Measurements from ENCODE around the gene NMU.

GRCh38 chr4:55554453-55555030 lies 81.6 kb downstream of the NMU start:
- TF ChIP-seq POLR2A (IDR thresholded peaks at IDR 0.05; ENCODE audit: low read length) (no peak), GATA1 (IDR thresholded peaks at IDR 0.05; ENCODE audit: low read depth, low read length) (no peak)

Measured in erythroblast (primary cell).